HG02623 (cell line): ENCODE data around the gene RUFY1.
A peak's percentile ranks its signal among the peaks of the same experiment; 100 is the strongest.
"Not testable (repeated sequence)": the region's sequence is repeated elsewhere in the genome, so short reads cannot be mapped to it uniquely, and the experiment has no call there.

Source experiments
- ATAC-seq: cut with Tn5 transposase; IDR thresholded peaks from one replicate; pipeline ENCODE4 v1.9.1; 2021; ENCODE audit warnings: moderate library complexity; ENCODE audit not compliant: unreplicated experiment

Gene RUFY1, protein sequence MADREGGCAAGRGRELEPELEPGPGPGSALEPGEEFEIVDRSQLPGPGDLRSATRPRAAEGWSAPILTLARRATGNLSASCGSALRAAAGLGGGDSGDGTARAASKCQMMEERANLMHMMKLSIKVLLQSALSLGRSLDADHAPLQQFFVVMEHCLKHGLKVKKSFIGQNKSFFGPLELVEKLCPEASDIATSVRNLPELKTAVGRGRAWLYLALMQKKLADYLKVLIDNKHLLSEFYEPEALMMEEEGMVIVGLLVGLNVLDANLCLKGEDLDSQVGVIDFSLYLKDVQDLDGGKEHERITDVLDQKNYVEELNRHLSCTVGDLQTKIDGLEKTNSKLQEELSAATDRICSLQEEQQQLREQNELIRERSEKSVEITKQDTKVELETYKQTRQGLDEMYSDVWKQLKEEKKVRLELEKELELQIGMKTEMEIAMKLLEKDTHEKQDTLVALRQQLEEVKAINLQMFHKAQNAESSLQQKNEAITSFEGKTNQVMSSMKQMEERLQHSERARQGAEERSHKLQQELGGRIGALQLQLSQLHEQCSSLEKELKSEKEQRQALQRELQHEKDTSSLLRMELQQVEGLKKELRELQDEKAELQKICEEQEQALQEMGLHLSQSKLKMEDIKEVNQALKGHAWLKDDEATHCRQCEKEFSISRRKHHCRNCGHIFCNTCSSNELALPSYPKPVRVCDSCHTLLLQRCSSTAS

DNA sequence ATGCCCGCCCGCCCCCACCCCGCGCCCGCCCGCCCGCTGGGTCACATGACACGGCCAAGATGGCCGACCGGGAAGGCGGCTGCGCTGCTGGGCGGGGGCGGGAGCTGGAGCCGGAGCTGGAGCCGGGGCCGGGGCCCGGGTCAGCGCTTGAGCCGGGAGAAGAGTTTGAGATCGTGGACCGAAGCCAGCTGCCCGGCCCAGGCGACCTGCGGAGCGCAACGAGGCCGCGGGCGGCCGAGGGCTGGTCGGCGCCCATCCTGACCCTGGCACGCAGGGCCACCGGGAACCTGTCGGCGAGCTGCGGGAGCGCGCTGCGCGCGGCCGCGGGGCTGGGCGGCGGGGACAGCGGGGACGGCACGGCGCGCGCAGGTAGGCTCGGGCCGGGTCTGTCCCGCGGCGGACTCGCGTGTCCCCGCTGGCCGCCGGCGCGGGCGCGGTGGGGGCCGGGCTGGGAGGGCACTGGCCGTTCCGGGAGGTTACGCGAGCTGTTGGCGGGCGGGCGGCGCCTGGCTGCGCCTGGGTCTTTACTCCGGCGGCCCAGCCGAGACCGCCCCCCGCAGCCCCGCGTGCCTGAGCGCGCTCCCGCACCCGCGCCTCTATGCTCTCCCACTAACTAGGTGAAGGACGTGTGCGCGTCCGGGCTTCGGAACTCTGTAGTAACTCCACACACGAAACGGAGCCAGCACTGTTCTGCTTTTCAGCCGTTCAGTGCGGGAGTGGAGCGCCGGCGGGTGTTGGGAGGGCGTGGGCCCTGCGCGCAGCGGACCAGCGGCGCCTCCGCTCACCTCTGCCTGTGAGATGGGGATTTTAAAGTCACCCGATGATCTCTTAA is at the start of gene RUFY1:
RUFY1 (plus strand) TSS at position 44 of the 832 bp plus-strand sequence; CDS start at position 60, 16 bp downstream.
- ATAC-seq, result peak; percentile 74

DNA sequence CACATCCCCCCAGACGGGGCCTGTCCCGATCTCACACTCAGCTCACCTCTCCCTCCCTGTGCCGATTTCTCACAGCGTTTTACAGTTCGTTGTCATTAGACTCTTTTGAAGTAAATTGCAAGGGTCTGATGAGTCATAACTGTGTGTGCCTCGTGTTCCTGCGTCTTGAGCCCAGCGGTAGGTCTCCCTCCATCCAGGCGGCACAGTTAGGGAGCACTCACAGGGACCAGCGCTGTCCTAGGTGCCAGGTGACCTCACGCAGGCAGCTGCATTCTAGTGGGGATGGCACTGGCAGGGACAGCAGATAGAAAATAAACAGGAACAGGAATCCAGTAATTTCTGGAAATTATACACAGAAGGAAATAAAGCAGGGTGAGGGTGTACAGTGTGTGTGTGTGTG is 48.4 kb upstream of the RUFY1 start:
- ATAC-seq, result not testable (repeated sequence)

DNA sequence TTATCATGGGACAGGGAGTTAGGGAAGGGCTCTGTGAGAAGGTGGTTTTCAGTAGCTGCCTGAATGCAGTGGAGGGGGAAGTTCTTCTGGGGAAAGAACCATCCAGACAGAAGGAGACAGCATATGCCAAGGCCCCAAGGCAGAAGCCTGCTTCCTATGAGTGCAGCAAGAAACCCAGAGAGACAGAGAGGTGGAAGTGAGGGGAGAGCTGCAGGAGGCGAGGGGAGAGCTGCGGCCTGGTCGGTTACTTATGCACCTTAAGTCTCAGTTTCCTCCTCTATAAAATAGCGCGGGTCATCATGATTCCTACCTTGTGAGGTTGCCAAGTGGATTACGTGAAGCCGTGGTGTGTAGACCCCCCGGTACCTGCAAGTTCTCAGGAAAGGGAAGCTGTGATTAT is 47.9 kb upstream of the RUFY1 start:
- ATAC-seq, result not testable (repeated sequence)

DNA sequence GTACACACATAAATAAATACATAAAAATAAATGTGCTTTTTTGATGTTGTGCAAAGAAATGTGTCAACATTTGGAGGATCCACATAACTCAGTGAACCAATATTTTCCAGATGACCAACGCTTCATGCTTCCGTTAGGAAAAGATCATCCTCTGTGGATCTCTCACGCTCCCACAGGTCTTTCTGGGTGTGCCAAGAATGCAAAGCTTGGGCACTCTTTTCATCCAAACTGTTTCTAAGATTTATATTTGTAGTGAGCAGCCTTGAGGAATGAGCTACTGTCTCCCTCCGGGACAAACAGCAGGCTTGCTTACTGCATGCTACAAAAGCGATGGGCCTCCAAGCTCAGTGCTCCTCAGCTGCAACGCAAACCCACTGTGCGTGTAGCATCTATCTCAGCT is 46.2 kb upstream of the RUFY1 start:
- ATAC-seq, result no peak

DNA sequence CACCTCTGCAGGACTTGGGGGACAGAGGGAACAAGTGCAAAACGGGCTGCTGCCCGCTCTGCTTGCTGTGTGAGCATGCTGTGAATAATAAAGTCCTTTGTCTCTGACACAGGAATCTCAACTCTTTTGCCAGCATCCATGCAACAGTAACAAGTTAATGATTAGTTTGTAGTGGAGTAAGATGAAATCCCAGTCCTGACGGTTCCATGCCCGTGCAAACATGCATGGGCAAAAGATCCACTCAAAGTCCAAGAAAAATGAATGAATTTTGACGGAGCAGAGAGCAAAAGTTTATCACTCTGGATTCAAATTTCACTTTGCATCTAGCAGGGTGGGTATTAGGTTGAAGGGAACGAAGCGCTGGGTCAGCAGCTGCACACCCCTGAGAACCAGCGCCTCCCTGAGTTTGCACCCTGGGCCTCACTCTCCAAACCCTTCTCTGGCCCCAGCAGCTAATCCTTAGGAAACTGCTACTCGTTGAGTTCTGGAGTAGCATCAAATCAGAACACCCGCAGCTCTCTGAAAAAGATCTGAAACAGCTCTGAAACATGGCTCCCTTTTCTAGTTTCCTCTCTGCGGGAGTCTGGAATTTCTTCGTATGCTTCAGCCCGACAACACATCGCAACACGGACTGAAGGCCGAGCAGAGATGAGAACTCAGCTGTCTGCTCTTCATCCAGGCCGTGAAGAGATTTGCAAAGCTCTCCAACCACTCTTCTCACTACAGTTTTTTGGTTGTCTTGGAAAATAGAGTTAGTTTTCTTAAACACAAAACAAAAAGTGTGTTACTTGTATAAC is 45.6 kb upstream of the RUFY1 start:
- no peak for ATAC-seq

DNA sequence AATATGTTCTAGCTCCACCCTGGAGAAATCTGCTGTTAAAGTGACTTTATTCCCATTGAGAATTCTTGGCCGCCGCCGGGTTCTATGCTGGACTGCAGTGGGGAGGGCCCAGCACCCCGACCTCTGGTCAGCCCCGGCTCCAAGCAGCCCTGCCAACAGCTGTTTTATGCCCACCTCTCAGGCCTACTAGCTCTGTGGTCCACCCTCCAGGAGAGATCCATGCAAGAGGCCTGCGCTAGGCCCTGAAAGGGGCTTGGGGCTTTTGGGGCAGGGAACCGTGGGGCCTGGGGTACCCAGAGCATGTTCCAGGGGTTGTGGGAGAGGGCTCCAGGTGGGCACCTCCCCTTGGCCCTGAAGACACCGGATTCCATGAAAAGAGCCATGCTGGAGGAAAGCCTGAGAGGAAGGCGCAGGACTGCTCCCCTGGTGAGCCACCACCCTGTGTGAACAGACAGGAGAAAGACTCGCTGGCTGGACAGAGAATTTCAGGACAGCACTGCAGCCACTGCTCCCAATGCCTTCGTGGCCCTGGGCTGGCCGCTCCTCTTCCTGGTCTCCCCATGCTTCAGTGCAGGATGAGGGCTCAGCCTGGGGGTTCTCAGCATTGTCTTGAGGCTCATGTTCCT is 44.6 kb upstream of the RUFY1 start:
- ATAC-seq, result no peak

DNA sequence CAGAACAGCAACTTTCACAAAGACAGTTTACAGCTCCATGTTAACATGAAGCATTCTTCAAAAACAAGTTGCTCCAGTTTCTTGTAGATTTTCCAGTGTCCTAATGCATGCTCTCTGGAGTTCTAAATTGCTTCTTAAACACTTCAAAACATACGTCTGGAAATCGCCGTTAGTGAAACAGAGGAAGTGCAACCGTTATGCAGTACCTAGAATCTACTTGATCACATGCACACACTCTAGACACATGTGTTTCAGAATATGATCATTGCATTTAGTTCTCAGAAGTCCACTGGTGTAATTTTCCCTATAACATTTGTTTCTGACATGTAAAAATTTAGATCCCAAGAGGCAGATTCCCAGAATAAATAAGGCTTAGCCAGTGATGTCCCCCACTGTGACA is 41.1 kb upstream of the RUFY1 start:
- no peak for ATAC-seq

DNA sequence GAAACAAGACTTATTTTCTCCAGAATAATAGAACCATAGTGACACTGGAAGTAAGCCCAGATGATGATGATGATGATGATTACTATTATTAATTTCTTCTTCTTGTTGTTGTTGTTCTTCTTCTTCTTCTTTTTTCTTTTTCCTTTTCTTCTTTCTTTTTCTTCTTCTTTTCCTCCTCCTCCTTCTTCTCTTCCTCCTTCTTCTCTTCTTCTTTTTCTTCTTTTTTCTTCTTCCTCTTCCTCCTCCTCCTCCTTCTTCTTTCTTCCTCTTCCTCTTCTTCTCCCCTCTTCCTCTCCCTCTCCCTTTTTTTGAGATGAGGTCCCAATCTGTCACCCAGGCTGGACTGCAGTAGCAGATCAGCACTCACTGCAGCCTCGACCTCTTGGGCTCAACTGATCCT is 40.5 kb upstream of the RUFY1 start:
- no peak for ATAC-seq

DNA sequence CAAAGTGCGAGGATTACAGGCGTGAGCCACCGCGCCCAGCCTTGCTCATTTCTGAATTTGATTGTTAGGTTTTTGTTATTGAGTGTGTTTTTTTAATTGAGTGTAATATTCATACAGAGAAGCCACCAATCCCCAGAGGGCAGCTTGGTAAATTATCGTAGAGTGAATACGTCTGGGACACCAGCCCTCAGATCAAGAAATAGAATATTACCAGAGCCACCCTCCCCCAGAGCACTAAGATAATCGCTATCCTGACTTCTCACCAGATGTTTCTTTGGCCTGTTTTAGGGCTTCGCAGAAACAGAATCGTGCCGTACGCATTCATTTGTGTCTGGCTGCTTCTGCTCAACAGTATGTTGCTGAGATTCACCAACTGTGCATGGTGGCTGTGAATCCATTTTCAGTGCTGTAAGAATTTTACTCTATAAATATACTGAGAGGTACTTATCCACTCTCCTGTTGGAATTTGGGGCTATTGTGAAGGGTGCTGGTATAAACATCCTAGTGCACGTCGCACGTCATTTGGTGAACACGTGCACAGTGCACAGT is 37.8 kb upstream of the RUFY1 start:
- ATAC-seq, result no peak

DNA sequence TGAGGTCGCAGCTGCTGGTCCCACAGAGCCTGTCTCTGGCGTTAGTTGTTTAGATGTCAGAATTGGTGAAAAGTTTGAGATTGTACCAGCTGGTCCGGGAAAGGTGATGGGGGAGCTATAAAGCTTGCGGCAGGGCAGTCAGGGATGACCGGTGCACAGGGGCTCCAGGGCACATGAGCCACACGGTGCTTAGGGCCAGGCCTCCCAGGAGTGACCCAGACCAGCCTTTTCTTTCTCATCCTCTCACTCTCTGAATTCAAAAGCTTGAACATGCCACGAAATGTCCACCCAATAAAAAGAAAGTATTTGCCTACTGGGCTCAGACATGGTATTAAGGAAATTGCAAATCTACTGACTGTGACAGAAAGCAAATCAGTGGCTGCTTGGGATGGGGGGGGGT is 34.9 kb upstream of the RUFY1 start:
- ATAC-seq, result not testable (repeated sequence)

DNA sequence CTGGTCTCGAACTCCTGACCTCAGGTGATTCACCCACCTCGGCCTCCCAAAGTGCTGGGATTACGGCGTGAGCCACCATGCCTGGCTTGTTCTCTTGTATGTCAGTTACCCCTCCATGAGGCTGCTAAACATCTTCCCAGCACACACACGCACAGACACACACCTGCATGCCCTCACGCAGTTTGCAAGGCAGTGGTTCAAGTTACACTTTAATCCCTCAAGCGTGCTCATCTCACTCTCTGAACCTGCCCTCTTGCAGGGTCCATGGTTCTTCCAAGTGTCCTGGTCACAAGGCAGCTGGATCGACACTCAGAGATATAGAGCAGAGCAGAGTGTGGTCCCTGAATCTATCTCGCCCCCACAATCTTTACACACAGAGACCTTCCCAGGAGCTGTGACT is 34.1 kb upstream of the RUFY1 start:
- ATAC-seq, result no peak

DNA sequence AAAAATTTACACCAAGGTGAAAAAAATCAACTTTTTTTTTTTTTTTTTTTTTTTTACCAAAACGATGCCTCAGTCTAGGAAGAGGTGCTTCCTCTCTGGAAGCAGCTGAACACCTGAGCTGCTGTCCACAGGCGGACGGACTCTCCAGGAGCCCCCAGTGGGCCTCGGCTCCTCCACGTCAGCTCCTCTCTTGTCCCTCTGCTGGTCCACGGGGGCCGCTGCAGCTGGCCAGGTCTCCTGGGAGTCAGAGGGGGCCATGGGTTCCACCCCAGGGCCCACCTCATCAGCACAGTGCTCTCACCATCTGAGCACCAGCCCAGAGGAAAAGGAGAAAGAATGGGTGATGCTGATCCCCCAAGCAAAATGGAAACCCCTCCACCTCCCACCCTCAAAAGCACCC is 32.6 kb upstream of the RUFY1 start:
- not testable (repeated sequence) for ATAC-seq

DNA sequence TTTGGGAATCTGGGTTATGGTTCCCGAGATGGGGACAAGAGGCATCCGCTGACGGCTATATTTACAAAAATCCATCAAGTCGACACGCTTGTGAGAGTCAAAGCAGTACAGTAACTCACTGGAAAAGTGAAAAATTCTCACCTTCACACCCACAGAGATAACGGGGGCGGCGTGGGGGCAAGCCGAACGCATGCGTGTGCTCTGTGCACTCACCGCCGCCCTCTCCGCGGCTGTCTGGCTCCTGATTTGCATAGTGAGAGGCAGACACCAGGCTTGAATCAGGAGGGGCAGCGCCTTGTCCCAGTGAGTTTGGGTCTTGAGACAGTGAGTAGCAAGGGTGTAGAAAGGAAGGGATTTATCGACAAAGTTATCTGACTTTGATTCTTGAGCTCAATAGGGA is 32.0 kb upstream of the RUFY1 start:
- peak; percentile 77 for ATAC-seq

DNA sequence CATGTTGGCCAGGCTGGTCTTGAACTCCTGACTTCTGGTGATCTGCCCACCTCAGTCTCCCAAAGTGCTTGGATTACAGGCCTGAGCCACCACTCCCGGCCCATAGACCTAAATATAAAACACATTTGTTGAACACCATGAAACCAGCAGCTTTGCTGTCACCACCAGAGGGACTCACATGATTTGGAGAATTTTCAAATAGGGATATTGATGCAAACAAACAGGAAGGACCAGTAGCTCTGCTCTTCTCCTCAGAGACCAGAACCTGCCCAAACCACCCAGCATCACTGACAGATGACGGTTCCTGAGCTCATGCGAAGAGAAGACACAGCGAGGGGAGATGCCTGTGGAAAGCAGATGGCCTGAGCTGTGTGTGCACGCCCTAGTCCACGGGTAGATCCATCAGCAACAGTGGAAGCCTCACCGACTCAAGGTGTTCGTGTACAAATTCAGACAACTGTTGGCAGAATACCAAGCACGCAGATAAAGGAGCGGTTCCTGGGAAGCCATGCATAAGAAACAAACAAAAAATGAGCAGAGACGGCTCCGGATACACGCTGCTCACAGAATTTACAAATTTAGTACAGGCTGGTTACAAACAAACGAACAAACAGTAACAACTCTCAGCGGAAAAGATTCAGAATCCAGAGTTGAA is 30.8 kb upstream of the RUFY1 start:
- not testable (repeated sequence) for ATAC-seq

DNA sequence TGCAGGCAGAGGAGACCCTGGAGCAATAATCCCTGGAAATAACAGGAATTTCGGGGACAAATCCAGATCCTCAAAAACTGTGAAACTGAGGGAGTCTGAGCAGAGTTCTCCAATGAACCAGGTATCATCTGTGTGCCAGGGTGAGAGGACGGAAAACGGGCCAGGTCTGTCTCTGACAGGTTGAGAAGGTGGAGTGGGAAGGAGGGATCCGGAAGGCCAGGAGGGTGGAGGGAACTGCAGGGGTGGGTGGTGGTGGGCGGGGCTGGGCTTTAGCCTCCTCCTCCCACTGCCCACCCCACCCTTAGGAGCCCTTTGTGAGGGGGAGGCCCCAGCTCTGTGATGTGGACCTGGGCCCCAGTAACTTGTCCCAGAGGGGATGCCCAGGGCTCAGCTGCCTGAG is 28.2 kb upstream of the RUFY1 start:
- ATAC-seq, result not testable (repeated sequence)

DNA sequence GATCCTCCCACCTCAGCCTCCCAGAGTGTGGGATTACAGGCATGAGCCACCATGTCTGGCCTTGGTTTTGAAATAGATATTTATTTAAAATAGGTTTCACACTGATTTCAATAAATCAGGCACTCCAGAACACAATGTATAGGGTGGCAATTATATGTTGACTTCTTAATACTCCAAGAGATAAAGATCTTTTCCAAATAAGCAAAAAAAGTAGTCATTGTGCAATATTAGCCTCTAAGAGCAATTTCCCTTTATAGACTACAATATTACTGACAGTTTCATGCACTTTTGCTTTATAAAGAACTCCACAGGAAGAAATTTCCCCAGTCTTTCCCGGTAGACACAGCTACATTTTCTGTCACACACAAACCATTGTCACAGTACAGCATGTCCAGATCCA is 23.4 kb upstream of the RUFY1 start:
- ATAC-seq, result no peak

DNA sequence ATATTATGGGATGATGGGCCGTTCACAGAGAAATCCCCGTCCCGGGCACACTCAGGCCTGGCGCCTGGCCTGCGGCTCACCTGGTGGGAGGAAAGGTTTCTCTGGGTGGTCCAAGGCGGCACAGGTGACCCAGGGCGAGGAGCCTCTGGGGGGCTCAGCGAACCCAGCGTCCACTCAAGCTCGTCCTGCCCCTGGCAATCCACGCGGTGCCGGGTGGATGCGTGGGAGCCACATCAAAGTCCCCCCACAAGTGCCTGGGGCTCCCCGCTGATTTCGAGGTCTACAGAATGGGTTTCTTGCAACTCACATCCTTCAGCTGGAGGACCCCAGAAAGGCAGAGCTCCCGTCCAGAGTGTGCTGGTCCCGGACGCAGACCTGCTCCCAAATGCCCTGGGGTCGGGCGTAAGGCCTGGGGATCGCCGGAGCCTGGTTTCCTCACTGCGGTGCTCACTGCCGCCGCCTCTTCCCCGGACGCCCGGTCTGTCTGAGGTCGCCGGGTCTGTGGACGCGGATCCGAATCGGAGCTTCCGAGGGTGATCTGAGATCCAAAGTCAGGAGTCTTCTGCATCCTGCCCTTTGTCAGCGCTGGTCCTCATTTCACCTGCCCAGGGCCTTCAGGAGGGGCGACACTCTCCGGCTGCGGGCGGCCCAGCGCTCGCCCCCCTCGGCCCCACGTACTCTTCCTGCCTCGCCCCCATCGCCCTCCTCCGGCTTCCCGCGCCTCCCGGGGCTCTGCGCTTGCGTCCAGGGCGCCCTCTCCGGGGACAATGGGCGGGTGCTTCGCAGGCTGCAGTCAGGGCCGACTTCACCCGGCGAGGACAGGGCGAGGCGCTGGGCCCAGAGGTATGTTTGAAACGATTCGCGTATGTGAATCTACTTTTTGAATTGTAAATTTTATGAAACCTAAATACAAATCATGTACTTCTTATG is 20.0 kb upstream of the RUFY1 start:
- ATAC-seq, result peak; percentile 69

DNA sequence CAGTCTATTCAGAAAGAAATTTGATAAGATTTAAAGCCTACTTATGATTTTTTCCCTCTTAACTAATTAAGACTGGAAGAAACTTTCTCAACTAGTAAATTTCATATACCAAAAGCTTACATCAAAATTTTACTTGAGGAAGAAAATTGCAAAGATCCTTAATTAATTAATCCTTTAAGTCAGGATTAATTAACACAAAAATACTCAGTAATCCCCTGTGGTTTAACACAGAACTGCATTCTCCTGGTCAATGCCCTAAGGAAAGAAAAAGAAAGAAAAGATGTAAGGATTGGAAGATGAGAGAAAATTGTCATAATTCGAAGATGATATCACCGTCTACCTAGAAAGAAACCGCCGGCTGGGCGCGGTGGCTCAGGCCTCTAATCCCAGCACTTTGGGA is 17.3 kb upstream of the RUFY1 start:
- ATAC-seq, result no peak
